PC-9 (cell line): ENCODE results near the gene EHBP1. TPM values are rescaled to one million over a fixed set of nuclear protein-coding genes. Genes with fewer than 3 reads are reported as not detected.

Experiments used
- BruUV-seq: library from RNA; stranded (reverse); fragments of 400-500 nt; replicated peaks from 2 replicates; lab custom pipeline; 2021; lab: Mats Ljungman, UMichigan
- CTCF ChIA-PET: fragments of 300-600 bp; sonication (Branson Sonifier 250); formaldehyde crosslinking; loops from one replicate; lab custom pipeline; 2022; ENCODE audit warnings: antibody characterized with exemption; lab: Charles Lee
- POLR2A ChIA-PET: fragments of 300-600 bp; sonication (Branson Sonifier 250); formaldehyde crosslinking; loops from one replicate; lab custom pipeline; 2022; ENCODE audit warnings: antibody characterized with exemption; ENCODE audit not compliant: unreplicated experiment; lab: Charles Lee
- DNase-seq, 2 experiments: peaks; one replicate each; pipeline versions ENCODE4 v3.0.0 to v3.0.0-alpha.2; 2015 to 2022; ENCODE audit warnings: mixed read lengths in 1 of 2
- H2AFZ ChIP-seq: fragments of 200-600 bp; sonication (generic); 2 replicates; pipeline ENCODE4 v1.8.1; 2017; ENCODE audit warnings: antibody characterized with exemption
- H3F3A ChIP-seq: fragments of 200-600 bp; sonication (generic); 2 replicates; pipeline ENCODE4 v1.8.1; 2017; ENCODE audit warnings: antibody characterized with exemption, mild to moderate bottlenecking, low read depth; ENCODE audit not compliant: insufficient read depth
- H3K27ac ChIP-seq: fragments of 200-600 bp; sonication (generic); 2 replicates; pipeline ENCODE4 v1.6.1; 2016; ENCODE audit warnings: mixed run types
- H3K27me3 ChIP-seq: fragments of 200-600 bp; sonication (generic); 2 replicates; pipeline ENCODE4 v1.6.1; 2016; ENCODE audit warnings: low read depth, mixed run types; ENCODE audit not compliant: insufficient read depth
- H3K36me3 ChIP-seq: fragments of 200-600 bp; sonication (generic); 2 replicates; pipeline ENCODE4 v1.6.1; 2016; ENCODE audit warnings: low read depth, mixed run types
- H3K4me1 ChIP-seq: fragments of 200-600 bp; sonication (generic); replicated peaks from 2 replicates; pipeline ENCODE4 v1.6.1; 2016; ENCODE audit warnings: mixed run types; ENCODE audit not compliant: insufficient read depth
- H3K4me2 ChIP-seq: fragments of 200-600 bp; sonication (generic); 2 replicates; pipeline ENCODE4 v1.6.1; 2017; ENCODE audit warnings: mixed run types
- H3K4me3 ChIP-seq: fragments of 200-600 bp; sonication (generic); 2 replicates; pipeline ENCODE4 v1.6.1; 2016; ENCODE audit warnings: mixed run types
- H3K79me2 ChIP-seq: fragments of 200-600 bp; sonication (generic); 2 replicates; pipeline ENCODE4 v1.6.1; 2017; ENCODE audit warnings: low read depth, mixed run types
- H3K9me2 ChIP-seq: fragments of 200-600 bp; sonication (generic); 2 replicates; pipeline ENCODE4 v1.8.1; 2017; ENCODE audit warnings: mild to moderate bottlenecking; ENCODE audit not compliant: insufficient read depth
- H3K9me3 ChIP-seq: fragments of 200-600 bp; sonication (generic); 2 replicates; pipeline ENCODE4 v1.8.1; 2016; ENCODE audit warnings: low read depth; ENCODE audit not compliant: insufficient read depth
- H4K20me1 ChIP-seq: fragments of 200-600 bp; sonication (generic); 2 replicates; pipeline ENCODE4 v1.8.1; 2017; ENCODE audit not compliant: insufficient read depth
- CTCF ChIP-seq: fragments of 200-600 bp; sonication (generic); conservative IDR thresholded peaks from 2 replicates; pipeline ENCODE4 v1.6.1; 2017; ENCODE audit warnings: mixed run types, antibody characterized with exemption, mild to moderate bottlenecking, moderate library complexity
- EZH2 ChIP-seq: fragments of 200-600 bp; sonication (generic); IDR thresholded peaks from 2 replicates; pipeline ENCODE4 v1.8.0; 2017; ENCODE audit warnings: antibody characterized with exemption, low read depth
- intact Hi-C: fragments of 100-400 bp; cut with micrococcal nuclease; formaldehyde crosslinking; loops from one replicate; pipeline ENCODE4 v1.10.0; 2022; ENCODE audit not compliant: unreplicated experiment
- total RNA-seq: library from RNA; stranded (reverse); gene quantifications from 2 replicates; pipeline ENCODE4 v1.2.3, GENCODE V29; 2021

Gene EHBP1
- total RNA-seq, 1 experiment from 2014 or later, result 100 TPM

- no peak overlapping the region for H3K27ac ChIP-seq
- intact Hi-C loops, result no loop called here
- H4K20me1 ChIP-seq, result 0 out of 2 replicates have a peak, but pooled peaks cover 2% of the 10 kb centered on the region
- H3K4me2 ChIP-seq, result no peak overlapping the region
- no TSS peak for BruUV-seq
- H3K9me3 ChIP-seq, result no peaks in the 10 kb centered on the region; the same call in 1 of the 2 replicates
- peaks cover 98% of the 10 kb centered on the region for H3K79me2 ChIP-seq
- H3K9me2 ChIP-seq, result no peaks in the 10 kb centered on the region
- H3K27me3 ChIP-seq, result no peaks in the 10 kb centered on the region
- ChIA-PET CTCF (no interaction called here), POLR2A (no interaction called here)
- no peak for DNase-seq
- H3K36me3 ChIP-seq, result peaks cover 23% of the 10 kb centered on the region
- no peaks in the 10 kb centered on the region for H3K4me1 ChIP-seq
- no peak overlapping the region for H2AFZ ChIP-seq
- no peak overlapping the region for H3K4me3 ChIP-seq
- TF ChIP-seq EZH2, result no peak
- TF ChIP-seq CTCF, result no peak
- H3F3A ChIP-seq, result peaks cover 5% of the 10 kb centered on the region; the same call in 1 of the 2 replicates
Measured at GRCh38 chr2:62723253-62723652, 17.7 kb downstream of the EHBP1 start.

GRCh38 chr2:62724106-62724505, 18.6 kb downstream of the EHBP1 start:
- intact Hi-C loops, result no loop called here
- BruUV-seq, result no TSS peak
- CTCF ChIA-PET, result interaction anchor here (0.6 kb wide), 1 partner anchor 267 kb away, joined by 4 read pairs; no protein-coding TSS in a partner anchor

GRCh38 chr2:62724886-62725711, 19.6 kb downstream of the EHBP1 start:
- Histone ChIP-seq H3K27ac (no peak overlapping the region), H3K27me3 (no peaks in the 10 kb centered on the region), H3K9me3 (no peaks in the 10 kb centered on the region; the same call in 1 of the 2 replicates), H2AFZ (no peak overlapping the region), H3K4me2 (no peak overlapping the region), H3K79me2 (peaks cover 87% of the 10 kb centered on the region), H3K4me3 (no peak overlapping the region), H3K4me1 (no peaks in the 10 kb centered on the region), H4K20me1 (0 out of 2 replicates have a peak, but pooled peaks cover 2% of the 10 kb centered on the region), H3K9me2 (no peaks in the 10 kb centered on the region), H3F3A (peaks cover 5% of the 10 kb centered on the region; the same call in 1 of the 2 replicates), H3K36me3 (peaks cover 15% of the 10 kb centered on the region)
- no peak; the same call in 1 of the 2 replicates for TF ChIP-seq CTCF
- TF ChIP-seq EZH2, result no peak
- CTCF ChIA-PET, result no interaction called here
- intact Hi-C loops, result no loop called here
- BruUV-seq, result no TSS peak
- no peak for DNase-seq
- POLR2A ChIA-PET, result no interaction called here

More at GRCh38 chr2:62724106-62724505, 18.6 kb downstream of the EHBP1 start:
- no peaks in the 10 kb centered on the region; the same call in 1 of the 2 replicates for H3K9me3 ChIP-seq
- no peak for DNase-seq
- H3K27me3 ChIP-seq, result no peaks in the 10 kb centered on the region
- TF ChIP-seq CTCF (no peak), EZH2 (no peak)
- POLR2A ChIA-PET, result no interaction called here
- no peak overlapping the region for H3K4me3 ChIP-seq
- no peak overlapping the region for H3K27ac ChIP-seq
- no peak overlapping the region for H3K4me2 ChIP-seq
- H3F3A ChIP-seq, result peaks cover 5% of the 10 kb centered on the region; the same call in 1 of the 2 replicates
- peaks cover 19% of the 10 kb centered on the region for H3K36me3 ChIP-seq
- H3K79me2 ChIP-seq, result peaks cover 91% of the 10 kb centered on the region
- H4K20me1 ChIP-seq, result 0 out of 2 replicates have a peak, but pooled peaks cover 2% of the 10 kb centered on the region
- no peaks in the 10 kb centered on the region for H3K4me1 ChIP-seq
- no peak overlapping the region for H2AFZ ChIP-seq
- H3K9me2 ChIP-seq, result no peaks in the 10 kb centered on the region
